EL (cell line): ENCODE results near the gene GTF2F2.
A peak's percentile ranks its signal among the peaks of the same experiment; 100 is the strongest.

ENCODE experiments used
- DNase-seq: peaks from one replicate; pipeline ENCODE4 v3.0.0-alpha.2; 2016

Gene GTF2F2

GRCh38 chr13:45119991-45120864, at the start of gene GTF2F2:
Gene GTF2F2, plus strand, starts transcription at chr13:45120510. Its CDS starts 146 bp downstream, at chr13:45120656.
- peak; percentile 90 for DNase-seq

GRCh38 chr13:45073809-45074208, 46.5 kb upstream of the GTF2F2 start:
- DNase-seq: no peak

- no peak for DNase-seq
These were observed 45.6 kb upstream of the GTF2F2 start for GRCh38 chr13:45074721-45075120.

- DNase-seq: no peak
These were observed 42.3 kb upstream of the GTF2F2 start for GRCh38 chr13:45078003-45078402.

GRCh38 chr13:45082964-45083363, 37.3 kb upstream of the GTF2F2 start:
- peak; percentile 82 for DNase-seq

- DNase-seq: no peak
These were observed 35.8 kb upstream of the GTF2F2 start for GRCh38 chr13:45084515-45084914.

- DNase-seq: peak; percentile 94
These were observed 33.8 kb upstream of the GTF2F2 start for GRCh38 chr13:45086484-45086883.

- peak; percentile 36 for DNase-seq
These were observed 27.6 kb upstream of the GTF2F2 start for GRCh38 chr13:45092663-45093062.

- no peak for DNase-seq
These were observed 19.6 kb upstream of the GTF2F2 start for GRCh38 chr13:45100573-45101262.

GRCh38 chr13:45101327-45102018, 18.8 kb upstream of the GTF2F2 start:
- DNase-seq: no peak

- no peak for DNase-seq
These were observed 18.2 kb upstream of the GTF2F2 start for GRCh38 chr13:45102136-45102507.

GRCh38 chr13:45103449-45103848, 16.9 kb upstream of the GTF2F2 start:
- DNase-seq: no peak

- DNase-seq: no peak
These were observed 16.0 kb upstream of the GTF2F2 start for GRCh38 chr13:45104261-45104660.

GRCh38 chr13:45105895-45106294, 14.4 kb upstream of the GTF2F2 start:
- DNase-seq: no peak

- no peak for DNase-seq
These were observed 12.8 kb upstream of the GTF2F2 start for GRCh38 chr13:45107539-45107938.

GRCh38 chr13:45108716-45109101, 11.6 kb upstream of the GTF2F2 start:
- no peak for DNase-seq

- DNase-seq: peak; percentile 8
These were observed 11.1 kb upstream of the GTF2F2 start for GRCh38 chr13:45109102-45109720.

GRCh38 chr13:45113233-45114224, 6.8 kb upstream of the GTF2F2 start:
- DNase-seq: no peak

- DNase-seq: peak; percentile 40
These were observed 780 bp upstream of the GTF2F2 start for GRCh38 chr13:45119469-45119990.

GRCh38 chr13:45120967-45121831, 889 bp downstream of the GTF2F2 start:
- DNase-seq: peak; percentile 31

GRCh38 chr13:45122941-45123340, 2.6 kb downstream of the GTF2F2 start:
- no peak for DNase-seq
